GM23248 (cell line): Measurements from ENCODE around the gene STRN4.

Experiments used
- EZH2 ChIP-seq: fragments of 200-600 bp; sonication (generic); IDR thresholded peaks from 2 replicates; pipeline ENCODE4 v1.6.1; 2018; ENCODE audit warnings: antibody characterized with exemption, mild to moderate bottlenecking; ENCODE audit not compliant: insufficient read depth, poor library complexity, severe bottlenecking
- EZH2phosphoT487 ChIP-seq: fragments of 200-600 bp; sonication (generic); IDR thresholded peaks from 2 replicates; pipeline ENCODE4 v1.6.1; 2018; ENCODE audit warnings: antibody characterized with exemption, moderate library complexity, mild to moderate bottlenecking, low read depth; ENCODE audit not compliant: insufficient read depth

DNA sequence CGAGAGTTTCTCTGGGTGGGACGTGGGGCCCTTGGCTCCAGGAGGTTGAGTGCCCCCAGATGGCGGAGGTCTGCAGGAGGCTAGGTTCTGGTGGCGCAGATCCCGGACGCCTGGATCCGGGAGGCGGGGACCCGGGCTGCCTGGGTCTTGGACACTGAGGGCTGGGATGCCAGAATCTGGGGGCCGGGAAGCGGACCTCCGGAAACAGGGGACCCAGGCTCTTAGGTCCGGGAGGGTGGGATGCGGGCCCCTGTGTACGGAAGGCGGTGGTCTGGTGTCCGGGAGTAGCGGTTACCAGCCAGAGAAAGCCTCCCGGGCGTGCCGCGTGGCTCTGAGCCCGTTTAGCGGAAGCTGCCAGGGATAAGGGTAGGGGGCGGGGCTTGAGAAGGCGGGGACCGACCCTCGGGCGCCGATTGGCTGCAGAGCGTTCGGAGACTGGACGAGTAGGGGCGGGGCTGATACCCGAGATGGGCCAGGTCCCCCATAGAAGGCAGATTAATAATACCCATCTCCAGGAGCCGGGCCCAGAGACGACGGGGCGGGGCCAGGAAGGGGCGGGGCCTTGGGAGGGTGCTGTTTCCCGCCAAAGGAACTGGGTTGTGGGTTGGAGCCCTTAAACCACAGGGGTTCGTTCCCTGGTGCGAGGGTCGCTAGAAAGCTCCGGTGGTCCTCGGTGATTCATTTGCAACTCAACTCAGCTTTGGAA, 42.2 kb upstream of the STRN4 start, which contains the start of gene SLC1A5:
- TF ChIP-seq EZH2phosphoT487 (no peak), EZH2 (no peak)
